Measurements from ENCODE around the gene RAB11FIP3.
"Not testable (repeated sequence)": the region's sequence is repeated elsewhere in the genome, so short reads cannot be mapped to it uniquely, and the experiment has no call there.

Gene RAB11FIP3

GRCh38 chr16:469459-469858, 44.0 kb downstream of the RAB11FIP3 start:
- DNase-seq = not testable (repeated sequence)

GRCh38 chr16:470418-470817, 45.0 kb downstream of the RAB11FIP3 start:
- no peak for DNase-seq

- no peak for DNase-seq
Observed at GRCh38 chr16:471353-472198, 46.1 kb downstream of the RAB11FIP3 start.

GRCh38 chr16:472199-472504, 46.7 kb downstream of the RAB11FIP3 start:
- DNase-seq = no peak

DNA sequence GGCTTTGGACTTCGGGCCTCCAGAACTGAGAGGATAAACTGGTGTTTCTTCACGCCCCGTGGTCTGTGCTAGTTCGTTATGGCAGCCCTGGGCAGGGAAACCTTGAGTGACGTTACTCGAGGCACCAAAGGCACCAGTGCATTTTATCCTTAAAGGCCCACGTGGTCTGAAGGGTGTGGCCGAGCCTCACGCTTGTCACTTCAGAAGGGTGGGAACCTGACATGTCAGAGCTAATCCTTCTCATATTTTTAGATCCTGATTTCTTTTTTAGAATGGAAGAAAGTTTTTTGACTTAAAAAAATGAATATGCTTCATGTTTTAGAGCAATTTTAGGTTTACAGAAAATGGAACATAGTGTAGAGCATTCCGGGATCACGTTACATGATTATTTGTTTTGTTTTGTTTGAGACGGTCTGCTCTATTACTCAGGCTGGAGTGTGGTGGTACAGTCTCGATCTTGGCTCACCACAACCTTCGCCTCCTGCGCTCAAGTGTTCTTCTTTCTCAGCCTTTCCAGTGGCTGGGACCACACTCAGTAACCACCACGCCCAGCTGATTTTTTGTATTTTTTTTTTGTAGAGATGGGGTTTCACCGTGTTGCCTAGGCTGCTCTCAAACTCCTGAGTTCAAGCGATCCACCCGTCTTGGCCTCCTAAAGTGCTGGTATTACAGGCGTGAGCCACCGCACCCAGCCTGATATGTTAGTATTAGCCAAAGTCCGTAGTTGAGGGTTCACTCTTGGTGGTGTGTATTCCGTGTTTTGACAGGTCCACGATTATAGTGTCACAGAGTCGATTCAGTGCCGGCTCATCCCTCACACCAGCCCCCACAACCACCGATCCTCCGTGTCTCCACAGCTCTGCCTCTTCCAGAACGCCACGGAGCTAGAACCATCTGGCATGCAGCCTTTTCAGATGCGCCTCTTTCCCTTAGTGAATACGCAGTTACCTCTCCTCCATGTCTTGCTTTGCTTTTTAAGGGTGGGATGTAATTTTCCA, 47.9 kb downstream of the RAB11FIP3 start:
- DNase-seq = no peak

DNA sequence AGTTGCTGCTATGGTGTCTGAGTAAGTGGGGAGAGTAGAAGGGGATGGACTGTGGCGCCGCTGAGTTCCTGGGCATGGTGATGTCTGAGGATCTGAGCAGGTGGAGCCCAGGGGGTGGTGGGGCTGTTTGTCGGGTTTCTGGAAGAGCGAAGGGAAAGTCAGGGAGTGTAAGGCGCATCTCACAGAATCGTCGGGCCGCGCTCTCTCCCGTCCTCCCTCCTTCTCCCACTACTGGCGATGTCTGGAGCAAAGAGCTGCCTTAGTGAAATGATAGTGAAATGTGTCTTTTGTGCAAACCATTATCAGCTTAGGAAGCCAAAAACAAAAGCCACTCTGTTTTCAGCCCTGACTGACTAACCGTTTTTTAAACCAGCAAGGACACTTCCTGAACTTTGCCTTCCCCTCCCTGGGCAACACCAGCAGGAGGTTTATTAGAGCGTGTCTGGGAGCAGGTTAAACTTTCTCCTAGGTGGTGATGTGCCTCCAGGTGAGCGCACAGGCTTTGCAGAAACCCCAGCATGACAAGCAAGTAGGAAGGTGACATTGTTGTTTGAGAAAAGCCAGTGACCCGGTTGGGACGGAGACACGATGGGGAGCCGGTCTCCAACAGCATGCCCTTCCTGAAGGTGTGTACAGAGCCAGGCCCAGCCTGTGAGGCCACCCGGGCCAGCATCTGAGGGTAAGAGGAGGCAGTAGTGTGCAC, 49.1 kb downstream of the RAB11FIP3 start:
- DNase-seq = no peak

DNA sequence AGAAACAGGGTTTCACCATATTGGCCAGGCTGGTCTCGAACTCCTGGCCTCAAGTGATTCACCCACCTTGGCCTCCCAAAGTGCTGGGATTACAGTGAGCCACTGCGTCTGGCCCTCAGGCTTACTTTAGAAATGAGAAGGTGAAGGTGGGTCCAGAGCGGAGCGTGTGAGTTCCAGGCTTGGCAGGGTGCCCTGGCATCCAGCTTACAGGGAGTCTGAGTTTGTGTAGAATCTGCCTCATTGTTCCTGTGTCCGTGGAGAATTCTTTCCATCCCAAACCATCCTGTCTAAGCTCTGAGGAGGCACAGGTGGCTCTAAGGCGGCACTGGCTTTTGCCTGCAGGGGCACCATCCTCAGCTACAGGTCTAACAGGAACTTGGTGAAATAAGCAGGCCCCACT, 50.6 kb downstream of the RAB11FIP3 start:
- no peak for DNase-seq

- DNase-seq = no peak
Observed at GRCh38 chr16:477301-478157, 52.1 kb downstream of the RAB11FIP3 start.

DNA sequence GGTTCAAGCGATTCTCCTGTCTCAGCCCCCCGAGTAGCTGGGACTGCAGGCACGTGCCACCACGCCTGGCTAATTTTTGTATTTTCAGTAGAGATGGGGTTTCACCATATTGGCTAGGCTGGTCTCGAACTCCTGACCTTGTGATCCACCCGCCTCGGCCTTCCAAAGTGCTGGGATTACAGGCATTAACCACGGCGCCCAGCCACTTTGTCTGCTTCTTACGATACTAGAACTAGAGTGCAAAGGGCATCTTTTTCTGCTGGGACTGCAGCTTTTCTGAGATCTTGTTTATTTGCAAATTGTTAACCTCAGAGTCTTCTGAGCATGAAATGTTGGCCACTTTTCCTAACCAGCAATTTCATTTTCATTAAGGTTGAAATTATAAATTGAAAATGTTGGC, 52.8 kb downstream of the RAB11FIP3 start:
- DNase-seq = not testable (repeated sequence)

DNA sequence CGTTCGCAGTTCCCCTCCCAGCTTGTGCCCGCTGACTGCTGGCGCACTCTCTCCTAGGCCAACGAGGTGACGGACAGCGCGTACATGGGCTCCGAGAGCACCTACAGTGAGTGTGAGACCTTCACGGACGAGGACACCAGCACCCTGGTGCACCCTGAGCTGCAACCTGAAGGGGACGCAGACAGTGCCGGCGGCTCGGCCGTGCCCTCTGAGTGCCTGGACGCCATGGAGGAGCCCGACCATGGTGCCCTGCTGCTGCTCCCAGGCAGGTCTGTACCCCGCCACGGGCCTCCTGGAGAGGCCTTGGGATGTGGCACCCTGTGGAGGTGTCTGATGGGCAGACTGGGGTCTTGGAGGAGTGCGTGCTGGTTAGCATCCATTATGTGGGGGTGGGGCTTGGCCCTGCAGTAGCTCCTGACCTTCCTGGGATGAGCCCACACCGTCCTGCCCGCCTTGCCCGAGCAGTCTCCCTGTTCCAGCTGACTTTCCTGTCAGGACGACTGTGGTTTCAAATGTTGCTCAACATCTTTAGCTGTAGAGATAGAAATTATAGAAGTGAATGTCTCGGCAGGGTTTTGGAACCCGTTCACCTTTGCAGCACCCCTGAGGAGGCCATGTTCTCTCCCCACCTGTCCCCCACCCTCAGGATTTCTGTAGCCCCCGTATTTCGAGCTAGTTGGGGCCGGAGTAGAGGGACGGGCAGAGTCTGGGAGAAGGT, 57.2 kb downstream of the RAB11FIP3 start:
- no peak for DNase-seq

DNA sequence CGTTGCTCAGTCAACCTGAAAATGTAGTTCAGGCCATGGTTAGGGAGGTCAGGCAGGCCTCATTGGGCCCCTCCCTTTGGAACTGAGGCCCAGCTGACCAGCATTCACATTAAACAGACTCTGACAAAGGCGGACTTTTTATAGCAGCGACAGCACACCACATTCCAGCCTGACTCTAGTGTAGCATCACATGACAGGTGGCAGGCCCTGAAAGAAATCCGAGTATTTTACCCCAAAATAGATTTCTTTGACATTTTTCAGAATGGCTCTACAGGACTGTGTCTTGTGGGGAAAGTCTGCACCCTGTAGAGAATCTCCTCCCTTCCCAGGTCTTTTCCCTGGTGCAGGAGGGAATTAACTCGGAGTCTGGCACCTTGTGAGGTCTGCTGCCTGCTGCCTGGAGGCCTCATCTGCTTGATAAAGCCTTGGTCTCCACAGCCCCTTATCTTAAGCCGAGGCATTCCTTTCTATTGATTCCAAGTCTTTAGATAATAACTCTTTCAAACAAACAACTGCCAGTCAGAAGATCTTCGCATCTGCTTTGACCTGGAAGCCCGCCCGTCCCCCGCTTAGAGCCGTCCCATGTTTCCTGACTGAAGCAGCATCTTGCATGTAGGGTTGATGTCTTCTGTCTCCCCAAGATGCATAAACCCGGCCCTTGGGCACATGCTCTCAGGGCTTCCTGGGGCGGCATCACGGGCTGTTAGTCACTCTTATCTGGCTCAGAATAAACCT, 58.1 kb downstream of the RAB11FIP3 start:
- DNase-seq = no peak

GRCh38 chr16:489606-490005, 64.2 kb downstream of the RAB11FIP3 start:
- DNase-seq = no peak

- DNase-seq = no peak
Observed at GRCh38 chr16:490768-491167, 65.3 kb downstream of the RAB11FIP3 start.

GRCh38 chr16:491220-491919, 65.9 kb downstream of the RAB11FIP3 start:
- DNase-seq = no peak

- DNase-seq = no peak
Observed at GRCh38 chr16:492211-492875, 66.9 kb downstream of the RAB11FIP3 start.

GRCh38 chr16:494676-495075, 69.2 kb downstream of the RAB11FIP3 start:
- DNase-seq = not testable (repeated sequence)

DNA sequence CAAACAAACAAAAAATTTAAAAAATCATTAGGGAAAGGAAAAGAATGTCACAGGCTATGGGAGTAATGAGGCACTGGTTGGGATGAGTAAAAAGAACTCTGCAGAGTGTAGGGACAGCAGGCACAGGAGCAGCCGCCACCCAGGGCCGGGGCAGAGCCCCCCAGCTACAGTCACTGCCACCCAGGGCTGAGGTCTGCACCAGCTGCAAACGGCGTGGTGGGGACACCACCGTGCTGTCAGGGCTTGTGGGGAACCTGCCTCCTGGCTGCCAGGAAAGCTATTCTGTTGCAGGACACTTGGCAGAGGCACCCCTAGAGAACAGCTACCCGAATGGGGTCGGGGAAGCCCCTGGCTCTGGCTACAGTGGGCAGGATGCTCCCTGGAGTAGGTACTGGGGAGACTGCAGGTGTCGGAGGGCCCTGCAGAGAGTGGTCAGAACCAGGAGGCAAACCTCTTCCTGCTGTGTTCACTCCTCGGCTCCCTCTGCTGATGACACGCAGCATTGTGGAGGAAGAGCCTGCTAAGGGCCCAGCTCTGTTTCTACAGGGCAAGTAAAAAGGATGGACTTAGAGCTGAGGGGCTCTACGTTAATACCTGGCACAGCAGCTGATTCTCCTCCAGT, 69.8 kb downstream of the RAB11FIP3 start:
- DNase-seq = no peak

DNA sequence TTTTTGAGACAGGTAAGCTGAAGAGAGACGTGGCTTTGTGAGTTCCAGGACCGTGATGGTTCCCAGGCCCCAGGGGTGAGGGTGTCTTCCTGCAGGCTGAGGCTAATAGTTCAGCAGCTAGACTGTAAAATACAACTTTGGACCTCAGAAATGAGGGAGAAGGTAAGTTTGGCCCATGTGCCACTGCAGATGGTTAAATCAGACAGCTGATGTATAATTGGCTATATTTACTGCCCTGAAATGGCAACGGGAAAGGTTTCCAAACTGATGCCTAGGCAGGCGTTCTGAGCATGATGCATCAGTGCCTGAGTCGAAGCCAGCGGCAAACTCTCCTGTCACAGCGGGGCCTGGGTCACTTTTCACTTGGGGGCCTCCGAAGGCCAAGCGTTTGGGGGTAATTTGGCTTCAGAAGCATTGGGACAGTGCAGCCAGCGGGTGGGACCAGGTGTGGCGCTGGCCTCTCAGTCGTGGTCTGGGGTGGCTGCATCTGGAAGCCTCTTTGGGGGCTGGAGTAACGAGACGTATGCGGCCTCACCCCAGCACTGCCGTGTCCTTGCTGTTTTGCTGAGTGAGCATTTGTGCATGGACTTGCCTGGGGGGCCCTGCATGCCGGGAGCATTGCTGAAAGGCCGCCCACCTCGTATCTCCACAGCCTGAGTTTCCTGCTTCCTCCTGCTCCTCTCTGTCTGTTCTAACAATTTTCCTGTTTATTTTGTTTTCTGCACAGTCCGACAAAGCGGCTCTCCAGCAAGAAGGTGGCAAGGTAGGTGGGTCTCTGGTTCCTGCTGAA, 70.8 kb downstream of the RAB11FIP3 start:
- DNase-seq = no peak

All from effector CD8-positive, alpha-beta T cell (primary cell).